Retina (tissue), 1 donor: ENCODE data around the gene LILRA6.
"Not testable (repeated sequence)": the region's sequence is repeated elsewhere in the genome, so short reads cannot be mapped to it uniquely, and the experiment has no call there.

Experiments used
- DNase-seq: peaks from one replicate; pipeline ENCODE4 v3.0.0-alpha.2; 2016

The LILRA6 gene

GRCh38 chr19:54242646-54243045 lies at the start of gene LILRA6:
Gene LILRA6, minus strand, starts transcription at chr19:54242790.
- DNase-seq, result not testable (repeated sequence)

- not testable (repeated sequence) for DNase-seq
Observed at GRCh38 chr19:54289160-54289559, 46.6 kb upstream of the LILRA6 start.

DNA sequence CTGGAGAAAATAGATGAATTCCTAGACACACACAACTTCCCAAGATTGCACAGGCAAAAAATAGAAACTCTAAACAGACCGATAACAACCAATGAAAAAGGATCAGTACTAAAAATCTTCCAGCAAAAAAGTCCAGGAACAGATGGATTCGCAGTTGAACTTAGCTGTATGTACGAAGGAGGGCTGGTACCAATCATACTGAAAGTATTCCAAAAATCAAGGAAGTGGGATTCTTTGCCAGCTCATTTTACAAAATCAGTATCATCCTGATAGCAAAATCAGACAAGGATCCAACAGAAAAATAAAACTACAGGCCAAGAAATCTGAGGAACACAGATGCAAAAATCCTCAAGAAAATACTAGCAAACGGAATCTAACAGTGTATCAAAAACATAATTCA lies 44.9 kb upstream of the LILRA6 start:
- DNase-seq, result no peak

- DNase-seq, result not testable (repeated sequence)
Observed at GRCh38 chr19:54286283-54286682, 43.7 kb upstream of the LILRA6 start.

DNA sequence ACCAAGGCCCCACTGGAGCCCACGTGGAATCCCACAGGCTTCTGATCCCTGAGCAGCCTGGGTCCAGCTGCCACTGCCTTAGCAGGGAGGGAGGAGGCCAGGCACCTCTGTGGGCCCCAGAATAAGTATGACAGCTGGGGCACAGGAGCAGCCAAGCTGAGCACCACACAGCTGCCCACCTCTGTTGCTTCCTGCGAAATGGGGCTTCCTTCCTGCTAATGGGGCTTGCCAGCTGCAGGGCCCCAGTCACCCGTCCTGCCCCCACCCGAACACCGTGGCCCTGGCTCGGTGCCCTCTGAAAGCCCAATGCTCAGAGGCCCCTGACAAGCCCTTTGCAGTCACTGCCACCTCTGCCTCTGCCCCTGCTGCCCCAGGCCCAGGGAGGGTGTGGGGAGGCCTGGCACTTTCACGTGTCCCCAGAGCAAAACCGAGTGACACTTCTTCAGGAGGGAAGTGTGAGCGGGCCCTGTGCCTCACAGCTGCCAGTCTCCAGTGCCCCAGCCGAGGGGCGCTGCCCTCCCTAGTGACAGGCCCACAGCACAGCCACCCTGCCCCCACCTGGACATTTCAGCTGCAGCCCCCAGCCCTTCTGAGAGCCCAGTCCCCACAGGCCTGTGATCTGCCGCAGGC lies 43.0 kb upstream of the LILRA6 start:
- not testable (repeated sequence) for DNase-seq

DNA sequence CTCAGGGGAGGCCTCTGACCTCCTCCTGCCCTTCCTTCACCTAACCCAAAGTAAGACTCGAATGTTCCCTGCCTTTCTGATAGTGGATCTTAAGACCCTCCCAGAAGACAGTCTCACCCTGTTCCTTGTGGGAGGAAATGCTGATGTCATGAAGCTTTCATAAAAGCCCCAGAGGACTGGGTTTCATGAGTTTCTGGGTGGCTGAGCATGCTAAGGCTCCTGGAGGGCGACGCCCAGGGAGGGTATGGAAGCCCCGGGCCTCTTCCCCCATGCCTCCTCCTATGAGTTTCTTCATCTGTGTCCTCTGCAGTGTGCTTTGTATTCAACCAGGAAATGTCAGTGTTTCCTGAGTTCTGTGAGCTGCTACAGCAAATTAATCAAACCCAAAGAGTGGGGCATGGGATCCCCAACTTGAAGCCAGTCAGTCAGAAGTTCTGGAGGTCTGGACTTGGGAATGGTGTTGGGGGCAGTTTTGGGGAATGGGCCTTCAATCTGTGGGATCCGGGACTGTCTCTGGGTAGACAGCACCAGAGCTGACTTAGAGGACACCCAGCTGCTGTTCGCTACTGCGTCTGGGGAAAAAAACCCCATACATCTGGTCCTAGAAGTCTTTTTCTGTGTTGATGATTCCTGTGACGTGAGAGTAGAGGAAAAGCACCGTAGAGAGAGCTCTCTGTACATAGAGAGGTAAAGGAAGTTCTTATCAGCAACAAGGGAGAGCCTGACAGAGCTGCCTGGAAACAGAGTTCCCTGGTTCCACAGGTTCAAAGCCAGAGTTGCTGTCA lies 40.3 kb upstream of the LILRA6 start:
- DNase-seq, result no peak

GRCh38 chr19:54281729-54282075 lies 39.1 kb upstream of the LILRA6 start:
- DNase-seq, result not testable (repeated sequence)

GRCh38 chr19:54281007-54281728 lies 38.6 kb upstream of the LILRA6 start, which contains the start of gene LILRB2:
Gene LILRB2, minus strand, starts transcription at chr19:54281110. Its CDS starts 614 bp downstream, at chr19:54280496.
- no peak for DNase-seq

DNA sequence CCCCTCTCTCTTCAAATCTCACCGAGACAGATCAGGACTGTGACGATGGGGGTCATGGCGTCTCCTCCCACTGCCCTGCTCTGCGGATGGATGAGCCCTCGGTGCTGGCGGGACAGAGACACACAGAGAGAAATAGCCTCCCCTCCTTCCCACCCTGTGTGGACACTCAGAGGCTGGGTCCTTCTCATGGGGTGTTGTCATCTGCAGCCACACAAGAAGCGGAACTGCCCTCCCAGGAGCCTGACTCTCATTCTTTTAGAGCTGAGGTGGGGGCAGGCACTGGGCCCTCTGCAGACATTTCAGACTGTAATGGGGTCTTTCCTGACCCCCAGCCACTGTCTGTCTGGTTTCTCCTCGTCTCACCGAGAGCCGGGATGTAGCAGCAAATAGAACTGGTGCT lies 37.9 kb upstream of the LILRA6 start:
- not testable (repeated sequence) for DNase-seq

DNA sequence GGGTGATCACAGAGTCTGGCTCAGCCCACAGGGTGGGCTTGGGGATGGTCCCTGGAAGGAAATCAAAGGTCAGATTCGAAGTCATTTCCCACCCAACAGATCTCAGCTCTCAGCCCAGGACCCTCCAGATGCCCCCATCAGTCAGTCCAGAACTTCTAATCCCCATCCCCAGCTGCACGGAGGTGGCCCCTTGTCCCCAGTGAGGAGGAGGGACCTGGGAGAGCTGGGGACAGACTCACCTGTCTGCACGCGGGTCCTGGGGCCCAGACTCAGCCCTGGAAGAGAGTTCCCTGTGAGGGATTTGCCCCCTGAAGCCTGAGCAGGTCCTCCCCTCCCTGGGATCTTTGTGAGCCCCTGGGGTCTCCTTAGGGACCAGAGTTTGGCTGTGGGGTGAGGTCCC lies 37.4 kb upstream of the LILRA6 start:
- not testable (repeated sequence) for DNase-seq

GRCh38 chr19:54279406-54279962 lies 36.9 kb upstream of the LILRA6 start:
- no peak for DNase-seq

GRCh38 chr19:54278571-54279195 lies 36.1 kb upstream of the LILRA6 start:
- DNase-seq, result not testable (repeated sequence)

DNA sequence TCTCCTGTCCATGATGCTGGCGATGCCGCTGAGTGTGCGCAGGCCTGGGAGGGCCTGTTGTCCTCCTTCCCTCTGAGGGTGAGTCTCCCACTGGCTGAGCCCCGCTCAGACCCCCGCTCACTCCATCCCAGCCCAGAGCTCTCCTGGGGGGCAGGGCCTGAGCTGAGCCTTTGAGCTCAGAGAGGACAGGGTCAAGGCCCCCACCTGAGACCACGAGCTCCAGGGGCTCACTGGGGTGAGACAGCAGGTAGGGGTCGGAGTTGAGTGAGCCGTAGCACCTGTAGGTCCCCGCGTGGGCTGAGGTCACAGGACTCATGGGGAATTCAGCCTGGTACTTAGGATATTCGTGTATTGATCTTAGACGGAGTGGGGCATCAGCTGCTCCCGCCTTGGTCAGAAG lies 35.5 kb upstream of the LILRA6 start:
- not testable (repeated sequence) for DNase-seq

GRCh38 chr19:54277111-54277615 lies 34.6 kb upstream of the LILRA6 start:
- DNase-seq, result not testable (repeated sequence)

GRCh38 chr19:54275951-54276350 lies 33.4 kb upstream of the LILRA6 start:
- DNase-seq, result no peak

DNA sequence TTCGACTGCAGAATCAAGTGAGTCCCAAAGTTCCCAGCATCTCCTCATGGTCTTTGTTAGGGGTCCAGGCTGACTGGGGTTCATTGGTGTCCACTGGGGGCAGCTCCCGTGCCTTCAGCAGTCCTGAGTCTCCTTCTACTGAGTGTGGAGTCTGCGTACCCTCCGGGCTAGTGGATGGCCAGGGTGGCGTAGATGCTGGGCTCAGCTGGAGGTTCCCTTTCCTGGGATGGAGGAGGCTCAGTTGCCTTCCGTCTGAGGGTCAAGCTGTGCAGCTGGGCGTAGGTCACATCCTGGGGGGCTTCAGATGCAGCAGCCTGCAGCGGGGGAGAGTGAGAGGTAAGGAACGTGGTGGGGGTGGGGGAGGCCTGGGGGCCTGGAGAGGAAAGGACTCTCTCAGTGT lies 31.9 kb upstream of the LILRA6 start:
- DNase-seq, result not testable (repeated sequence)

DNA sequence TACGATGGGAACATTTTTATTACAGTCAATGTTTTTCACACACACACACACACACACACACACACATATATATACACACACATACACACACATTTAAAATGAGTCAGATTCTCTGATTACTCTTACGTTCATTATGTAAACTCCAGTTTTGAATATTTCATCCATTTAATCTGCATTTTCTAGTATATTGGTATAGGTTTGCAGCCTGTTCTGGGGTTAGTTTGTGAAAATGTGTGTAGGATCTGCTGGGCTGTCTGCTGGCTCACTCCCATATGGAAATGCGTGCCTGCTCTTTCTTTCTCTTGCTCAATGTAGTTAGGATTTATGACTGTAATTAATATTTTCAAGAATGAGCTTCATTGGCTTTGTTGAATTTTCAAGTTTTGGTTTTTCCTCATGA lies 31.2 kb upstream of the LILRA6 start:
- no peak for DNase-seq

GRCh38 chr19:54272181-54272580 lies 29.6 kb upstream of the LILRA6 start:
- not testable (repeated sequence) for DNase-seq

DNA sequence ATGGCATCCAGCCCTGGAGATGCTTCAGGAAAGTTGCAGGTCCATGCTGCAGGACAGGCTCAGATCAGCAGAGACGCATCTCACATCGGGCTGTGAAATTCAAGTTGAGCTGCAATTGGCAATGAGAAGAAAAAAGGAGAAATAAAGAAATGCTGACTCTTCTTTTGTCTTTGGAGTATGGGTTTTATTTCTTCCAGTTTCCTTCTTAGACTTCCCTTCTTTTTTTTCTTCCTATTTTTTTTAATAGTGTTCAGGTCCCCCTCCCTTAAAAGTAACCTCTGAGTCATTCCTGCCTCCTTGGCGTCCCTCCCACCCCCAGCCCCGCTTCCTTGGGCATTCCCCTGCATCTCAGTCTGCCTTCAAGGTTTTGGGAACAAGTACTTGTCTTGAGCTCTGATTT lies 29.0 kb upstream of the LILRA6 start:
- not testable (repeated sequence) for DNase-seq

- DNase-seq, result no peak
Observed at GRCh38 chr19:54271106-54271505, 28.5 kb upstream of the LILRA6 start.

- no peak for DNase-seq
Observed at GRCh38 chr19:54268936-54269335, 26.3 kb upstream of the LILRA6 start.

GRCh38 chr19:54266133-54266532 lies 23.5 kb upstream of the LILRA6 start:
- peak; percentile 52 for DNase-seq

DNA sequence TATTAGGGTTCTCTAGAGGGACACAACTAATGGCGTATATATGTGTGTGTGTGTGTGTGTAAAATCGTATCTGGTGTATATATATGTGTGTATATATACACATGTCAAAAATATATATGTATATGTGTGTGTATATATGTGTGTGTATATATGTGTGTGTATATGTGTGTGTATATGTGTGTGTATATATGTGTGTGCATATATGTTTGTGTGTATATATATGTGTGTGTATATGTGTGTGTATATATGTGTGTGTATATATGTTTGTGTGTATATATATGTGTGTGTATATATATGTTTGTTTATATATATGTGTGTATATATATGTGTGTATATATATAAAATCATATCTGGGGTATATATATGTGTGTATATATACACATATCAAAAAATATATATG lies 19.9 kb upstream of the LILRA6 start:
- no peak for DNase-seq
